ENCODE data around the gene PTTG1IP. TPM values are rescaled to one million over a fixed set of nuclear protein-coding genes. Genes with fewer than 3 reads are reported as not detected.

PTTG1IP gene
- polyA plus RNA-seq, 1 donor (not counting 4 experiments of a cell fraction or from before 2014, with no cell fraction given): 132 TPM

GRCh38 chr21:44898011-44898488 is 24.6 kb upstream of the PTTG1IP start:
- TF ChIP-seq CTCF (optimal IDR thresholded peaks at IDR 0.05 in 1 of 3, IDR thresholded peaks at IDR 0.05 in 1 of 3, conservative IDR thresholded peaks at IDR 0.05 in 1 of 3; ENCODE audit: extremely low read depth in 1 of 3, insufficient read depth in 2 of 3, low read length in 3 of 3): no peak
- no peak for TF ChIP-seq EZH2 (IDR thresholded peaks at IDR 0.05; ENCODE audit: low read length)
- no peaks in the 10 kb centered on the region for H3K9me1 ChIP-seq (ENCODE audit: control insufficient read depth, extremely low read depth, insufficient read depth, low read length)
- H3K27me3 ChIP-seq (ENCODE audit: control insufficient read depth, extremely low read depth, insufficient read depth, low read length): peaks cover 58% of the 10 kb centered on the region
- H3K9me3 ChIP-seq (ENCODE audit: control insufficient read depth, low read depth, low read length): no peaks in the 10 kb centered on the region
- no peak overlapping the region for H2AFZ ChIP-seq (ENCODE audit: control insufficient read depth, low read length)
- dilution Hi-C loops (cut with MboI; ENCODE audit: extremely low pct_ligation_motif_present, low sequenced_read_pairs): no loop called here
- H3K4me3 ChIP-seq (ENCODE audit: control insufficient read depth in 2 of 3, extremely low read depth in 1 of 3, insufficient read depth in 2 of 3, low read depth in 1 of 3, low read length in 3 of 3): no peak overlapping the region
- H3K4me1 ChIP-seq (ENCODE audit: control insufficient read depth, extremely low read depth, insufficient read depth, low read length): no peaks in the 10 kb centered on the region
- H4K20me1 ChIP-seq (ENCODE audit: control insufficient read depth, extremely low read depth, insufficient read depth, low read length): no peaks in the 10 kb centered on the region
- no peak overlapping the region for H3K9ac ChIP-seq (ENCODE audit: control insufficient read depth, extremely low read depth, insufficient read depth, low read length)
- no peak for FAIRE-seq
- no peaks in the 10 kb centered on the region for H3K36me3 ChIP-seq (ENCODE audit: control insufficient read depth in 2 of 2, extremely low read depth in 1 of 2, insufficient read depth in 2 of 2, low read length in 2 of 2)
- no peak for DNase-seq (ENCODE audit: low read depth, low spot score)
- no peaks in the 10 kb centered on the region for H3K79me2 ChIP-seq (ENCODE audit: control insufficient read depth, insufficient read depth, low read length)
- H3K4me2 ChIP-seq (ENCODE audit: control insufficient read depth, extremely low read depth, insufficient read depth, low read depth, low read length): no peak overlapping the region
- H3K27ac ChIP-seq (ENCODE audit: control insufficient read depth, insufficient read depth, low read length): no peak overlapping the region

GRCh38 chr21:44897326-44898010 is 24.0 kb upstream of the PTTG1IP start:
- Histone ChIP-seq H3K9me1 (ENCODE audit: control insufficient read depth, extremely low read depth, insufficient read depth, low read length) (no peaks in the 10 kb centered on the region), H3K4me2 (ENCODE audit: control insufficient read depth, extremely low read depth, insufficient read depth, low read depth, low read length) (no peak overlapping the region), H3K79me2 (ENCODE audit: control insufficient read depth, insufficient read depth, low read length) (no peaks in the 10 kb centered on the region), H3K36me3 (ENCODE audit: control insufficient read depth in 2 of 2, extremely low read depth in 1 of 2, insufficient read depth in 2 of 2, low read length in 2 of 2) (no peaks in the 10 kb centered on the region), H3K9ac (ENCODE audit: control insufficient read depth, extremely low read depth, insufficient read depth, low read length) (no peak overlapping the region), H3K4me3 (ENCODE audit: control insufficient read depth in 2 of 3, extremely low read depth in 1 of 3, insufficient read depth in 2 of 3, low read depth in 1 of 3, low read length in 3 of 3) (no peak overlapping the region), H3K4me1 (ENCODE audit: control insufficient read depth, extremely low read depth, insufficient read depth, low read length) (no peaks in the 10 kb centered on the region), H2AFZ (ENCODE audit: control insufficient read depth, low read length) (no peak overlapping the region), H4K20me1 (ENCODE audit: control insufficient read depth, extremely low read depth, insufficient read depth, low read length) (no peaks in the 10 kb centered on the region), H3K9me3 (ENCODE audit: control insufficient read depth, low read depth, low read length) (no peaks in the 10 kb centered on the region), H3K27ac (ENCODE audit: control insufficient read depth, insufficient read depth, low read length) (no peak overlapping the region), H3K27me3 (ENCODE audit: control insufficient read depth, extremely low read depth, insufficient read depth, low read length) (peaks cover 63% of the 10 kb centered on the region)
- no peak for TF ChIP-seq EZH2 (IDR thresholded peaks at IDR 0.05; ENCODE audit: low read length)
- TF ChIP-seq CTCF (optimal IDR thresholded peaks at IDR 0.05 in 1 of 3, IDR thresholded peaks at IDR 0.05 in 1 of 3, conservative IDR thresholded peaks at IDR 0.05 in 1 of 3; ENCODE audit: extremely low read depth in 1 of 3, insufficient read depth in 2 of 3, low read length in 3 of 3): no peak
- DNase-seq (ENCODE audit: low read depth, low spot score) (no peak), FAIRE-seq (no peak)
- dilution Hi-C loops (cut with MboI; ENCODE audit: extremely low pct_ligation_motif_present, low sequenced_read_pairs): no loop called here
